Measurements from ENCODE around the gene FBXW10.
"Not testable (repeated sequence)": the region's sequence is repeated elsewhere in the genome, so short reads cannot be mapped to it uniquely, and the experiment has no call there.

The FBXW10 gene

DNA sequence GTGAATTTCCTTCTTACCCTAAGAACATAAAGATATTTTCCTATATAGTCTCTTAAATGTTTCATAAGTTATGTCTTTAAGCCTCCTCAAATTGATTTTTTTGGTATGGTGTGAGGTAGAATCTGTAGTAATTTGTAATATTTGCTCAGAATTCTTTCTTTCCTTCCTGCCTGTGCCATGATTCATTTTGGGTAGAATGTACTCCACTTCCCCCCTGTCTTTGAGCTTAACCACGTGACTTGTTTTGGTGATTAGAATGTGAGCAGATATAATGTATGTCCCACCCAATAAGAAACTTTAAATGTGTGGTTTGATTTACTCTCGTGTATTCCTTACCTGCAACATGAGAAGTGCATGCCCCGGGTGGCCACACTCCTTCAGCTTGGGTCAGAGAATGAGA is 77.6 kb downstream of the FBXW10 start:
- not testable (repeated sequence) for H3K9me3 ChIP-seq (replicated peaks in 1 of 11); H3K27me3 ChIP-seq; H3K36me3 ChIP-seq; H3K4me2 ChIP-seq; H3K9ac ChIP-seq; H3K4me3 ChIP-seq; H4K20me1 ChIP-seq; H3K27ac ChIP-seq
- H3K4me1 ChIP-seq = peaks cover 0 to 32% (median 21%) of the 10 kb centered on the region in 10 experiments; a peak in 15 of 20 replicates

- H3K4me3 ChIP-seq; H4K20me1 ChIP-seq; H3K36me3 ChIP-seq; H3K4me2 ChIP-seq; H3K27ac ChIP-seq; H3K27me3 ChIP-seq; H3K9me3 ChIP-seq (replicated peaks in 1 of 11); H3K9ac ChIP-seq; H3K4me1 ChIP-seq: not testable (repeated sequence)
Observed at GRCh38 chr17:18827613-18828012, 83.8 kb downstream of the FBXW10 start.

All from BLaER1 treated with 17β-estradiol and CSF1 and Interleukin-3, amounts not matched to agents 10 nM and 100 nM (cell line).